Upper lobe of right lung (tissue), 1 donor: ENCODE measurements around the gene MCM10. TPM values are rescaled to one million over a fixed set of nuclear protein-coding genes. Genes with fewer than 3 reads are reported as not detected.
A peak's percentile ranks its signal among the peaks of the same experiment; 100 is the strongest.
"Not testable (repeated sequence)": the region's sequence is repeated elsewhere in the genome, so short reads cannot be mapped to it uniquely, and the experiment has no call there.

Source experiments
- ATAC-seq: fragments of 200-7000 bp; cut with Tn5 transposase; one replicate; pipeline ENCODE4 v1.9.1; 2020; ENCODE audit warnings: mild to moderate bottlenecking, moderate library complexity
- DNase-seq: peaks from one replicate; pipeline ENCODE4 v3.0.0-alpha.2; 2020
- H3K27ac ChIP-seq: fragments of 200-600 bp; one replicate; pipeline ENCODE4 v1.8.0; 2022
- H3K27me3 ChIP-seq: fragments of 200-600 bp; one replicate; pipeline ENCODE4 v1.8.0; 2022; ENCODE audit warnings: mild to moderate bottlenecking
- H3K36me3 ChIP-seq: fragments of 200-600 bp; one replicate; pipeline ENCODE4 v1.8.0; 2022
- H3K4me1 ChIP-seq: fragments of 200-600 bp; one replicate; pipeline ENCODE4 v1.8.0; 2022
- H3K4me3 ChIP-seq: fragments of 200-600 bp; one replicate; pipeline ENCODE4 v1.8.0; 2022; ENCODE audit warnings: mild to moderate bottlenecking
- H3K9me3 ChIP-seq: fragments of 200-600 bp; one replicate; pipeline ENCODE4 v1.8.0; 2022
- intact Hi-C: fragments of 100-400 bp; cut with DNase I; formaldehyde crosslinking; loops from one replicate; pipeline ENCODE4 v1.11.0; 2022
- total RNA-seq: library from RNA; stranded (reverse); fragmentation: NEBNext Ultra II Directional; extraction: Animal tissue kit (Norgen Biotek cat#: 25700); gene quantifications from one replicate; pipeline ENCODE4 v1.2.1, GENCODE V29; 2021
- TF ChIP-seq, protein P1 (sequence below): fragments of 200-600 bp; IDR thresholded peaks from one replicate; pipeline ENCODE4 v1.8.0; 2022; ENCODE audit warnings: antibody characterized with exemption
- donor health status: DM: no; HTN: yes; CAD: no; lungs with severe emphysema.

MCM10 gene
- total RNA-seq, 1 donor from 2014 or later = 0.78 TPM

DNA sequence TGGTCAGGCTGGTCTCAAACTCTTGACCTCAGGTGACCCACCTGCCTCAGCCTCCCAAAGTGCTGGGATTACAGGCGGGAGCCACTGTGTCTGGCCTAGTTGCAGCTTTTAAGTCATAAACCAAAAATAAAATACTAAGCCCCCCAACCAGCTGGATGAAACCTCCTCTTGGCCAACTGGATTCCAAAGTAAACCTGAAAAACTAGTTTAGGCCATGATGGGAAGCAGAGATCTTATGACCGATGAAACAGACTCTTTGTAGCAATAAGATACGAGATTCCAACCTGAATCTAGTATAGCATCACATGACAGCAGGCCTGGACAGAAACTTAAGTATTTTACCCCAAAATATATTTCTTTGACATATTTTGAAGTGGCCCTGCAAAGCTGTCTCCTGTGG, 9.1 kb upstream of the MCM10 start:
- ATAC-seq (no peak), DNase-seq (no peak)
- intact Hi-C loops = no loop called here
- H3K36me3 ChIP-seq = no peaks in the 10 kb centered on the region
- H3K27ac ChIP-seq = no peak overlapping the region
- no peaks in the 10 kb centered on the region for H3K4me1 ChIP-seq
- TF ChIP-seq, protein P1, sequence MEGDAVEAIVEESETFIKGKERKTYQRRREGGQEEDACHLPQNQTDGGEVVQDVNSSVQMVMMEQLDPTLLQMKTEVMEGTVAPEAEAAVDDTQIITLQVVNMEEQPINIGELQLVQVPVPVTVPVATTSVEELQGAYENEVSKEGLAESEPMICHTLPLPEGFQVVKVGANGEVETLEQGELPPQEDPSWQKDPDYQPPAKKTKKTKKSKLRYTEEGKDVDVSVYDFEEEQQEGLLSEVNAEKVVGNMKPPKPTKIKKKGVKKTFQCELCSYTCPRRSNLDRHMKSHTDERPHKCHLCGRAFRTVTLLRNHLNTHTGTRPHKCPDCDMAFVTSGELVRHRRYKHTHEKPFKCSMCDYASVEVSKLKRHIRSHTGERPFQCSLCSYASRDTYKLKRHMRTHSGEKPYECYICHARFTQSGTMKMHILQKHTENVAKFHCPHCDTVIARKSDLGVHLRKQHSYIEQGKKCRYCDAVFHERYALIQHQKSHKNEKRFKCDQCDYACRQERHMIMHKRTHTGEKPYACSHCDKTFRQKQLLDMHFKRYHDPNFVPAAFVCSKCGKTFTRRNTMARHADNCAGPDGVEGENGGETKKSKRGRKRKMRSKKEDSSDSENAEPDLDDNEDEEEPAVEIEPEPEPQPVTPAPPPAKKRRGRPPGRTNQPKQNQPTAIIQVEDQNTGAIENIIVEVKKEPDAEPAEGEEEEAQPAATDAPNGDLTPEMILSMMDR = no peak
- no peaks in the 10 kb centered on the region for H3K27me3 ChIP-seq
- H3K9me3 ChIP-seq = no peaks in the 10 kb centered on the region
- no peak overlapping the region for H3K4me3 ChIP-seq

DNA sequence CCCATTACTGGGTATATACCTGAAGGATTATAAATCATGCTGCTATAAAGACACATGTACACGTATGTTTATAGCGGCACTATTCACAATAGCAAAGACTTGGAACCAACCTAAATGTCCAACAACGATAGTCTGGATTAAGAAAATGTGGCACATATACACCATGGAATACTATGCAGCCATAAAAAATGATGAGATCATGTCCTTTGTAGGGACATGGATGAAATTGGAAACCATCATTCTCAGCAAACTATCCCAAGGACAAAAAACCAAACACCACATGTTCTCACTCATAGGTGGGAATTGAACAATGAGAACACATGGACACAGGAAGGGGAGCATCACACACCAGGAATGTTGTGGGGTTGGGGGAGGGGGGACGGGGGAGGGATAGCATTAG, 5.5 kb upstream of the MCM10 start:
- H3K27me3 ChIP-seq, ATAC-seq, H3K4me3 ChIP-seq, H3K36me3 ChIP-seq, H3K4me1 ChIP-seq, H3K27ac ChIP-seq, H3K9me3 ChIP-seq, DNase-seq, intact Hi-C loops: not testable (repeated sequence)

DNA sequence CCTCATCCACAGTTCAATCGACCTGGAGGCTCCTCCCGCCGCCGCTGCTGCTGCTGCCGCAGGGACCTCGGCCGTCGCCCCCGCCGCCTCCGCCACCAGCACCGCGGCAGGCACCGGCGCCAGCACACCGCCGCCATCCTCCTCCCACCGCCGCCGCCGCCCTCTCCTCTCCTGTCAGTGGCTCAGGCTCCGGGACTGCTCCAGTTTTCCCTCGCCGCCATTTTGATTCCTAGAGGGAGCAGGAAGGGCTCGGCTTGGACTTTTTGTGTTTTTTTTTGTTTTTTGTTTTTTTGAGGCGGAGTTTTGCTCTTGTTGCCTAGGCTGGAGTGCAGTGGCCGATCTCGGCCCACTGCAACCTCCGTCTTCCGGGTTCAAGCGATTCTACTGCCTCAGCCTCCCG, 3.0 kb upstream of the MCM10 start:
- intact Hi-C loops = no loop called here
- H3K9me3 ChIP-seq = no peaks in the 10 kb centered on the region
- DNase-seq = no peak
- TF ChIP-seq, protein P1 = no peak
- H3K4me3 ChIP-seq = no peak overlapping the region
- no peaks in the 10 kb centered on the region for H3K36me3 ChIP-seq
- no peak overlapping the region for H3K27ac ChIP-seq
- no peak for ATAC-seq
- H3K4me1 ChIP-seq = peaks cover 11% of the 10 kb centered on the region
- H3K27me3 ChIP-seq = no peaks in the 10 kb centered on the region

DNA sequence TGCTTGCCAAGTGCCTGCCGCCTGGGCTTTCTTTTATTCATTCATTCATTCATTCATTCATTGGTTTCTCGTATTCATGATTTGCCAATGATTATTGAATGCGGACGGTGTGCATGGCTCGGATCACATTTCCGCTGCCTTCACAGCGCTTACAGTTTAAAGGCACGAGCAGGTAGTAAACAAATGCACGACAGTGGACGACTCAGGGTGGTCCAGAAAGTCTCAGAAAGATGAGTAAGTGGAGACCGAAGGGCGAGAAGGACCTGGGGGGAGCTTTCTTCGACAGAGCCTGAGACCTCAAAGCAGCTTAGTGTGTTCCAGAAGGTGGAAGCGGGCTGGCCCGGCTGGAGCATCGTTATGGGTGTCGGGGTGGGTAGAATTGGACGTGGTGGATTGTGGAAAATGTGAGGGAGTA, 506 bp downstream of the MCM10 start:
- Histone ChIP-seq H3K27ac (no peak overlapping the region), H3K4me3 (peak overlapping the region; percentile 53), H3K4me1 (peaks cover 11% of the 10 kb centered on the region), H3K36me3 (no peaks in the 10 kb centered on the region), H3K27me3 (no peaks in the 10 kb centered on the region), H3K9me3 (no peaks in the 10 kb centered on the region)
- DNase-seq = no peak
- TF ChIP-seq, protein P1 = no peak
- intact Hi-C loops = no loop called here
- no peak for ATAC-seq

DNA sequence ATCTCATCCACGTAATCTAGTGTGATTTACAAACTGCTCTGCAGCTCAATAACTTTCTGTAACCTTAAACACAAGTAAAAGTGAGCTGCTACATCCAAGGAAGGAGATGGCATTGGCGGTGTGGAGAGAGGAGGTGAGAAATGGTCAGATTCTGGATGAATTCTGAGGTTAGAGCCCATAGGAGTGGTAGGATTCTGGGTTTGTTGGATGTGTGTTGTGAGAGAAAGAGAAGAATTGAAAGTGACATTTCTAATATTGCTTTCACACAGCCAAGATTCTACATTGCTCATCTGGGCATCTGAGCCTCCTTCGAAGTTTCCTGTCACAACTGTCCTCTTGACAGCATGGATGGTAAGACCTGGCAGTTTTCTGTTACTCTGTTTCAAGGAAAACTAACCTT, 2.5 kb downstream of the MCM10 start:
- ATAC-seq (no peak), DNase-seq (no peak)
- Histone ChIP-seq H3K9me3 (no peaks in the 10 kb centered on the region), H3K27ac (no peak overlapping the region), H3K4me1 (peaks cover 11% of the 10 kb centered on the region), H3K36me3 (no peaks in the 10 kb centered on the region), H3K27me3 (no peaks in the 10 kb centered on the region), H3K4me3 (no peak overlapping the region)
- TF ChIP-seq, protein P1 = no peak
- intact Hi-C loops = no loop called here

DNA sequence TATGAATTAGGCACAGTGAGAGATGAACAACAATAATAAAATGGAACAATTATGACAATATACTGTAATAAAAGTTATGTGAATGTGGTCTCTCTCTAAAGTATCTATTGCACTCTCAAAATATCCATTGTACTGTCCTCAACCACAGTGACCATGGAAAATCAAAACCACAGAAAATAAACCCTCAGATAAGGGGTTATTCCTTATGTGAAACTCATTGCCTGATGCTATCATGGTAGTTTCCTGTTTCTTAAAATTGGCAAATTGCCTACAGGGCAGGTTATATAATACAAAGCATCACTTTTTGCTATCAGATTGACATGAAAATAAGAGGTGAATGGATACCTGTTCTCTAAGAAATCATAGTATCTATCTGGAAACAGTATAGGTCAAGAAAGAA, 3.8 kb downstream of the MCM10 start:
- no peak for DNase-seq
- ATAC-seq = no peak
- Histone ChIP-seq H3K4me3 (no peak overlapping the region), H3K27me3 (no peaks in the 10 kb centered on the region), H3K27ac (no peak overlapping the region), H3K4me1 (peaks cover 11% of the 10 kb centered on the region), H3K9me3 (no peaks in the 10 kb centered on the region), H3K36me3 (no peaks in the 10 kb centered on the region)
- intact Hi-C loops = no loop called here
- TF ChIP-seq, protein P1 = no peak
